ENCODE measurements around the gene CLEC5A.

The CLEC5A gene

GRCh38 chr7:141978351-141978750 is 31.6 kb upstream of the CLEC5A start:
- ChIA-PET POLR2A (no interaction called here), CTCF (interaction anchor here (0.7 kb wide), 1 partner anchor 207 kb away, joined by 3 read pairs; no protein-coding TSS in a partner anchor)
- no peak for TF ChIP-seq TRIM28 (IDR thresholded peaks at IDR 0.05; ENCODE audit: borderline replicate concordance, low read length)
- TF ChIP-seq ZBTB44 (tag by site-specific recombination; IDR thresholded peaks at IDR 0.05): no peak
- TF ChIP-seq ZNF146 (tag by site-specific recombination; IDR thresholded peaks at IDR 0.05): no peak
- TF ChIP-seq BCL11A (tag by site-specific recombination; IDR thresholded peaks at IDR 0.05; ENCODE audit: low read depth): no peak
- TF ChIP-seq ZBTB48 (tag by site-specific recombination; IDR thresholded peaks at IDR 0.05): no peak
- TF ChIP-seq ZFP3 (tag by site-specific recombination; IDR thresholded peaks at IDR 0.05; ENCODE audit: low read depth): no peak
- TF ChIP-seq ZBTB8A (tag by site-specific recombination; IDR thresholded peaks at IDR 0.05): no peak
- no peaks in the 10 kb centered on the region for H3K36me3 ChIP-seq (ENCODE audit: control insufficient read depth in 2 of 2, insufficient read depth in 1 of 2, low read length in 2 of 2)
- no peaks in the 10 kb centered on the region for H3K9me3 ChIP-seq (ENCODE audit: control insufficient read depth, insufficient read depth, low read depth, low read length)
- no peak overlapping the region for H3K4me3 ChIP-seq (ENCODE audit: low read depth, low read length)
- no peaks in the 10 kb centered on the region for H3K4me1 ChIP-seq (ENCODE audit: control insufficient read depth, insufficient read depth, low read length)
- no peak overlapping the region for H3K27ac ChIP-seq (ENCODE audit: extremely low read depth, low read depth, low read length)

- TF ChIP-seq ZNF24 (tag by site-specific recombination; IDR thresholded peaks at IDR 0.05) (no peak), ZNF394 (tag by site-specific recombination; IDR thresholded peaks at IDR 0.05; ENCODE audit: borderline replicate concordance) (no peak), KLF17 (tag by site-specific recombination; IDR thresholded peaks at IDR 0.05) (no peak), SCRT2 (tag by site-specific recombination; IDR thresholded peaks at IDR 0.05) (peak; percentile 47; the same call in 1 of the 2 replicates), SALL2 (tag by site-specific recombination; IDR thresholded peaks at IDR 0.05; ENCODE audit: borderline replicate concordance) (no peak), ZNF138 (tag by site-specific recombination; IDR thresholded peaks at IDR 0.05; ENCODE audit: borderline replicate concordance) (no peak), SP7 (tag by site-specific recombination; IDR thresholded peaks at IDR 0.05) (no peak)
- H3K27ac ChIP-seq (ENCODE audit: extremely low read depth, low read depth, low read length): no peak overlapping the region
- H3K36me3 ChIP-seq (ENCODE audit: control insufficient read depth in 2 of 2, insufficient read depth in 1 of 2, low read length in 2 of 2): no peaks in the 10 kb centered on the region
- H3K9me3 ChIP-seq (ENCODE audit: control insufficient read depth, insufficient read depth, low read depth, low read length): no peaks in the 10 kb centered on the region
- H3K4me3 ChIP-seq (ENCODE audit: low read depth, low read length): no peak overlapping the region
- CTCF ChIA-PET: interaction anchor here (0.5 to 5.6 kb wide), 51 partner anchors 9 to 1412 kb away, joined by 3 to 70 read pairs (median 5); no protein-coding TSS in a partner anchor
- POLR2A ChIA-PET: no interaction called here
- H3K4me1 ChIP-seq (ENCODE audit: control insufficient read depth, insufficient read depth, low read length): no peaks in the 10 kb centered on the region
Measured at GRCh38 chr7:141976524-141977245, 29.9 kb upstream of the CLEC5A start.

- CTCF ChIA-PET: interaction anchor here (0.6 to 5.6 kb wide), 62 partner anchors 8 to 1411 kb away, joined by 3 to 70 read pairs (median 5); no protein-coding TSS in a partner anchor
- H3K27ac ChIP-seq (ENCODE audit: extremely low read depth, low read depth, low read length): no peak overlapping the region
- no peaks in the 10 kb centered on the region for H3K9me3 ChIP-seq (ENCODE audit: control insufficient read depth, insufficient read depth, low read depth, low read length)
- no peaks in the 10 kb centered on the region for H3K36me3 ChIP-seq (ENCODE audit: control insufficient read depth in 2 of 2, insufficient read depth in 1 of 2, low read length in 2 of 2)
- no peaks in the 10 kb centered on the region for H3K4me1 ChIP-seq (ENCODE audit: control insufficient read depth, insufficient read depth, low read length)
- peak overlapping the region; percentile 35 for H3K4me3 ChIP-seq (ENCODE audit: low read depth, low read length)
- POLR2A ChIA-PET: no interaction called here
- no peak for TF ChIP-seq ZNF548 (tag by site-specific recombination; IDR thresholded peaks at IDR 0.05)
- TF ChIP-seq ZNF571 (tag by site-specific recombination; IDR thresholded peaks at IDR 0.05): no peak
- TF ChIP-seq ZSCAN5A (tag by site-specific recombination; IDR thresholded peaks at IDR 0.05): no peak
- no peak for TF ChIP-seq ZNF521 (tag by site-specific recombination; IDR thresholded peaks at IDR 0.05)
- no peak for TF ChIP-seq ZNF707 (tag by site-specific recombination; IDR thresholded peaks at IDR 0.05)
- no peak for TF ChIP-seq ZFHX2 (tag by site-specific recombination; conservative IDR thresholded peaks at IDR 0.05)
- no peak for TF ChIP-seq OSR2 (tag by site-specific recombination; IDR thresholded peaks at IDR 0.05)
- peak; percentile 52; the same call in 1 of the 2 replicates for TF ChIP-seq ZBTB17 (tag by site-specific recombination; IDR thresholded peaks at IDR 0.05)
- TF ChIP-seq ZNF26 (tag by site-specific recombination; IDR thresholded peaks at IDR 0.05): no peak
- TF ChIP-seq ZSCAN30 (tag by site-specific recombination; IDR thresholded peaks at IDR 0.05): no peak
Measured at GRCh38 chr7:141975806-141976523, 29.2 kb upstream of the CLEC5A start.

Measured in HEK293 (cell line).